Panc1 (cell line): Measurements from ENCODE around the gene NDUFAF2.

ENCODE experiments used
- POLR2AphosphoS5 ChIP-seq: IDR thresholded peaks from 2 replicates; pipeline ENCODE4 v1.6.1; 2012; ENCODE audit warnings: mild to moderate bottlenecking, low read depth, low read length, moderate library complexity
- SIN3A ChIP-seq: IDR thresholded peaks from 2 replicates; pipeline ENCODE4 v1.6.1; 2012; ENCODE audit warnings: low read depth, mild to moderate bottlenecking, low read length, moderate library complexity, borderline replicate concordance; ENCODE audit not compliant: insufficient read depth
- TF ChIP-seq, protein P1 (sequence below): fragments of 450-650 bp; IDR thresholded peaks from 2 replicates; pipeline ENCODE4 v1.5.1; 2017; ENCODE audit warnings: mild to moderate bottlenecking
- TF ChIP-seq, protein P2 (sequence below), 2 experiments: IDR thresholded peaks; 2 replicates each; pipeline ENCODE4 v1.6.1; 2011 to 2012; ENCODE audit warnings: low read depth in 2 of 2, control low read depth in 1 of 2, low read length in 1 of 2, mild to moderate bottlenecking in 1 of 2, moderate library complexity in 1 of 2; ENCODE audit not compliant: insufficient read depth in 1 of 2

DNA sequence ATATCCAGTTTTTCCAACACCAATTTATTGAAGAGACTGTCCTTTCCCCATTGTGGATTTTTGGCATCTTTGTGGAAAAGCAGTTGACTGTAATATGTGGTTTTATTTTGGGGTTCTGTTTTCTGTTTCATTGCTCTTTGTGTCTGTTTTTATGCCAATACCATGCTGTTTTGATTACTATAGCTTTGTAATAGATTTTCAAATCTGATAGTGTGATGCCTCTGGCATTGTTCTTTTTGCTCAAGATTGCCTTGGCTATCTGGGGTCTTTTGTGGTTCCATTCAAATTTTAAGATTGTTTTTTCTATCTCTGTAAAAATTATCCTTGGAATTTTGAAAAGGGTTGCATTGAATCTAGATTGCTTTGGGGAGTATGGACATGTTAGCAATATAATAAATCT, 99.5 kb downstream of the NDUFAF2 start:
- TF ChIP-seq, protein P1, sequence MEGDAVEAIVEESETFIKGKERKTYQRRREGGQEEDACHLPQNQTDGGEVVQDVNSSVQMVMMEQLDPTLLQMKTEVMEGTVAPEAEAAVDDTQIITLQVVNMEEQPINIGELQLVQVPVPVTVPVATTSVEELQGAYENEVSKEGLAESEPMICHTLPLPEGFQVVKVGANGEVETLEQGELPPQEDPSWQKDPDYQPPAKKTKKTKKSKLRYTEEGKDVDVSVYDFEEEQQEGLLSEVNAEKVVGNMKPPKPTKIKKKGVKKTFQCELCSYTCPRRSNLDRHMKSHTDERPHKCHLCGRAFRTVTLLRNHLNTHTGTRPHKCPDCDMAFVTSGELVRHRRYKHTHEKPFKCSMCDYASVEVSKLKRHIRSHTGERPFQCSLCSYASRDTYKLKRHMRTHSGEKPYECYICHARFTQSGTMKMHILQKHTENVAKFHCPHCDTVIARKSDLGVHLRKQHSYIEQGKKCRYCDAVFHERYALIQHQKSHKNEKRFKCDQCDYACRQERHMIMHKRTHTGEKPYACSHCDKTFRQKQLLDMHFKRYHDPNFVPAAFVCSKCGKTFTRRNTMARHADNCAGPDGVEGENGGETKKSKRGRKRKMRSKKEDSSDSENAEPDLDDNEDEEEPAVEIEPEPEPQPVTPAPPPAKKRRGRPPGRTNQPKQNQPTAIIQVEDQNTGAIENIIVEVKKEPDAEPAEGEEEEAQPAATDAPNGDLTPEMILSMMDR = no peak
- TF ChIP-seq POLR2AphosphoS5 = no peak
- TF ChIP-seq, protein P2, sequence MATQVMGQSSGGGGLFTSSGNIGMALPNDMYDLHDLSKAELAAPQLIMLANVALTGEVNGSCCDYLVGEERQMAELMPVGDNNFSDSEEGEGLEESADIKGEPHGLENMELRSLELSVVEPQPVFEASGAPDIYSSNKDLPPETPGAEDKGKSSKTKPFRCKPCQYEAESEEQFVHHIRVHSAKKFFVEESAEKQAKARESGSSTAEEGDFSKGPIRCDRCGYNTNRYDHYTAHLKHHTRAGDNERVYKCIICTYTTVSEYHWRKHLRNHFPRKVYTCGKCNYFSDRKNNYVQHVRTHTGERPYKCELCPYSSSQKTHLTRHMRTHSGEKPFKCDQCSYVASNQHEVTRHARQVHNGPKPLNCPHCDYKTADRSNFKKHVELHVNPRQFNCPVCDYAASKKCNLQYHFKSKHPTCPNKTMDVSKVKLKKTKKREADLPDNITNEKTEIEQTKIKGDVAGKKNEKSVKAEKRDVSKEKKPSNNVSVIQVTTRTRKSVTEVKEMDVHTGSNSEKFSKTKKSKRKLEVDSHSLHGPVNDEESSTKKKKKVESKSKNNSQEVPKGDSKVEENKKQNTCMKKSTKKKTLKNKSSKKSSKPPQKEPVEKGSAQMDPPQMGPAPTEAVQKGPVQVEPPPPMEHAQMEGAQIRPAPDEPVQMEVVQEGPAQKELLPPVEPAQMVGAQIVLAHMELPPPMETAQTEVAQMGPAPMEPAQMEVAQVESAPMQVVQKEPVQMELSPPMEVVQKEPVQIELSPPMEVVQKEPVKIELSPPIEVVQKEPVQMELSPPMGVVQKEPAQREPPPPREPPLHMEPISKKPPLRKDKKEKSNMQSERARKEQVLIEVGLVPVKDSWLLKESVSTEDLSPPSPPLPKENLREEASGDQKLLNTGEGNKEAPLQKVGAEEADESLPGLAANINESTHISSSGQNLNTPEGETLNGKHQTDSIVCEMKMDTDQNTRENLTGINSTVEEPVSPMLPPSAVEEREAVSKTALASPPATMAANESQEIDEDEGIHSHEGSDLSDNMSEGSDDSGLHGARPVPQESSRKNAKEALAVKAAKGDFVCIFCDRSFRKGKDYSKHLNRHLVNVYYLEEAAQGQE (IDR thresholded peaks at IDR 0.05; ENCODE audit: insufficient read depth in 1 of 2, low read depth in 2 of 2, low read length in 1 of 2) = no peak
- no peak for TF ChIP-seq SIN3A
